OCI-LY7 (cell line): ENCODE results near the gene ZNF883.

ENCODE experiments used
- EZH2phosphoT487 ChIP-seq: fragments of 200-600 bp; sonication (generic); IDR thresholded peaks from 2 replicates; pipeline ENCODE4 v1.6.1; 2018; ENCODE audit warnings: low read depth, borderline replicate concordance, mild to moderate bottlenecking, mixed run types, antibody characterized with exemption, low read length, moderate library complexity, mixed read lengths
- TF ChIP-seq, protein P1 (sequence below): fragments of 200-600 bp; sonication (generic); conservative IDR thresholded peaks from 2 replicates; pipeline ENCODE4 v1.5.1; 2014; ENCODE audit warnings: mild to moderate bottlenecking, antibody characterized with exemption, low read length, moderate library complexity, mixed read lengths

GRCh38 chr9:112969730-112970129 lies 42.3 kb downstream of the ZNF883 start:
- TF ChIP-seq, protein P1, sequence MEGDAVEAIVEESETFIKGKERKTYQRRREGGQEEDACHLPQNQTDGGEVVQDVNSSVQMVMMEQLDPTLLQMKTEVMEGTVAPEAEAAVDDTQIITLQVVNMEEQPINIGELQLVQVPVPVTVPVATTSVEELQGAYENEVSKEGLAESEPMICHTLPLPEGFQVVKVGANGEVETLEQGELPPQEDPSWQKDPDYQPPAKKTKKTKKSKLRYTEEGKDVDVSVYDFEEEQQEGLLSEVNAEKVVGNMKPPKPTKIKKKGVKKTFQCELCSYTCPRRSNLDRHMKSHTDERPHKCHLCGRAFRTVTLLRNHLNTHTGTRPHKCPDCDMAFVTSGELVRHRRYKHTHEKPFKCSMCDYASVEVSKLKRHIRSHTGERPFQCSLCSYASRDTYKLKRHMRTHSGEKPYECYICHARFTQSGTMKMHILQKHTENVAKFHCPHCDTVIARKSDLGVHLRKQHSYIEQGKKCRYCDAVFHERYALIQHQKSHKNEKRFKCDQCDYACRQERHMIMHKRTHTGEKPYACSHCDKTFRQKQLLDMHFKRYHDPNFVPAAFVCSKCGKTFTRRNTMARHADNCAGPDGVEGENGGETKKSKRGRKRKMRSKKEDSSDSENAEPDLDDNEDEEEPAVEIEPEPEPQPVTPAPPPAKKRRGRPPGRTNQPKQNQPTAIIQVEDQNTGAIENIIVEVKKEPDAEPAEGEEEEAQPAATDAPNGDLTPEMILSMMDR: no peak
- no peak for TF ChIP-seq EZH2phosphoT487
